Measurements from ENCODE around the gene CRYBB3. TPM values are rescaled to one million over a fixed set of nuclear protein-coding genes. Genes with fewer than 3 reads are reported as not detected.
A peak's percentile ranks its signal among the peaks of the same experiment; 100 is the strongest.
"Not testable (repeated sequence)": the region's sequence is repeated elsewhere in the genome, so short reads cannot be mapped to it uniquely, and the experiment has no call there.

Gene CRYBB3
- total RNA-seq, 1 donor from 2014 or later: not detected

GRCh38 chr22:25177226-25177625, 22.4 kb upstream of the CRYBB3 start:
- intact Hi-C loops (cut with DNase I): no loop called here
- Histone ChIP-seq H3K36me3 (peaks cover 60 to 85% of the 10 kb centered on the region in 2 donors), H3K4me3 (no peak overlapping the region), H3K9me3 (no peaks in the 10 kb centered on the region), H3K27ac (no peak overlapping the region), H3K4me1 (peaks cover 0 to 2% of the 10 kb centered on the region in 2 donors), H3K27me3 (no peaks in the 10 kb centered on the region)
- DNase-seq (ENCODE audit: low spot score in 2 of 2): no peak
- no peak for TF ChIP-seq CTCF (IDR thresholded peaks at IDR 0.05)

GRCh38 chr22:25177895-25178294, 21.8 kb upstream of the CRYBB3 start:
- TF ChIP-seq CTCF (IDR thresholded peaks at IDR 0.05): no peak
- H3K4me3 ChIP-seq: no peak overlapping the region
- H3K9me3 ChIP-seq: no peaks in the 10 kb centered on the region
- H3K27ac ChIP-seq: no peak overlapping the region
- DNase-seq (ENCODE audit: low spot score in 2 of 2): no peak
- peaks cover 0 to 8% of the 10 kb centered on the region in 2 donors for H3K4me1 ChIP-seq
- H3K36me3 ChIP-seq: peaks cover 58 to 78% of the 10 kb centered on the region in 2 donors
- no peaks in the 10 kb centered on the region for H3K27me3 ChIP-seq
- intact Hi-C loops (cut with DNase I): no loop called here

GRCh38 chr22:25178348-25178747, 21.3 kb upstream of the CRYBB3 start:
- H3K4me3 ChIP-seq; H3K27me3 ChIP-seq; H3K9me3 ChIP-seq; H3K27ac ChIP-seq; DNase-seq (ENCODE audit: low spot score in 2 of 2); intact Hi-C loops (cut with DNase I); H3K4me1 ChIP-seq: not testable (repeated sequence)
- H3K36me3 ChIP-seq: peaks cover 56 to 75% of the 10 kb centered on the region in 2 donors

GRCh38 chr22:25178869-25179631, 20.6 kb upstream of the CRYBB3 start:
- intact Hi-C loops (cut with DNase I); H3K4me1 ChIP-seq; DNase-seq (ENCODE audit: low spot score in 2 of 2); H3K4me3 ChIP-seq; H3K9me3 ChIP-seq; H3K27me3 ChIP-seq; H3K27ac ChIP-seq: not testable (repeated sequence)
- peaks cover 57 to 77% of the 10 kb centered on the region in 2 donors for H3K36me3 ChIP-seq

- no peak for DNase-seq (ENCODE audit: low spot score in 2 of 2)
- Histone ChIP-seq H3K27me3 (no peaks in the 10 kb centered on the region), H3K27ac (peak overlapping the region; percentile 54 to 57), H3K36me3 (peaks cover 68 to 77% of the 10 kb centered on the region in 2 donors), H3K4me3 (no peak overlapping the region), H3K9me3 (no peaks in the 10 kb centered on the region), H3K4me1 (peaks cover 0 to 8% of the 10 kb centered on the region in 2 donors)
- no peak for TF ChIP-seq CTCF (IDR thresholded peaks at IDR 0.05)
- intact Hi-C loops (cut with DNase I): no loop called here
Observed at GRCh38 chr22:25182131-25183110, 17.2 kb upstream of the CRYBB3 start.

- Histone ChIP-seq H3K27me3 (no peaks in the 10 kb centered on the region), H3K4me3 (no peak overlapping the region), H3K4me1 (peaks cover 0 to 8% of the 10 kb centered on the region in 2 donors), H3K27ac (peak overlapping the region in 1 of 2 donors; percentile 11), H3K9me3 (no peaks in the 10 kb centered on the region), H3K36me3 (peaks cover 58 to 67% of the 10 kb centered on the region in 2 donors)
- no peak for DNase-seq (ENCODE audit: low spot score in 2 of 2)
- intact Hi-C loops (cut with DNase I): no loop called here
- no peak for TF ChIP-seq CTCF (IDR thresholded peaks at IDR 0.05)
Observed at GRCh38 chr22:25183949-25184619, 15.6 kb upstream of the CRYBB3 start.
